ENCODE measurements around the gene MUC13.

DNA sequence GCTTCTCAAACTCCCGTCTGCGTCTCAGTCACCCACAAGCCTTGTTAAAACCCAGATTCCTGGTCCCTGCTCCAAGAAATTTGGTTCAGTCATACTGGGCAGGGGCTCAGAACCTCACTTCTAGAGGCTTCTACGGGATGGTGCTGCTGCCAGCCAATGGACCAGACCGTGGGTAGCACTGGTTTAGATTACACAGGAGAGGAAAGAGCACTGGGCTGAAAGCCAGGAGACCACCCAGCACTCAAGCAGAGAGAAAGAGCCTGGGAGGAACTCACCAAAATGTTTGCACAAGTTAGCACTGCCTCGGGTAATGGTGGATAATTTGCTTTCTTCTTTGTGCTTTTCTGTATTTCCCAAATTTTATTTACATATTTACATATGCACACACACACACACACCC, 46.9 kb upstream of the MUC13 start:
- TF ChIP-seq, protein P1, sequence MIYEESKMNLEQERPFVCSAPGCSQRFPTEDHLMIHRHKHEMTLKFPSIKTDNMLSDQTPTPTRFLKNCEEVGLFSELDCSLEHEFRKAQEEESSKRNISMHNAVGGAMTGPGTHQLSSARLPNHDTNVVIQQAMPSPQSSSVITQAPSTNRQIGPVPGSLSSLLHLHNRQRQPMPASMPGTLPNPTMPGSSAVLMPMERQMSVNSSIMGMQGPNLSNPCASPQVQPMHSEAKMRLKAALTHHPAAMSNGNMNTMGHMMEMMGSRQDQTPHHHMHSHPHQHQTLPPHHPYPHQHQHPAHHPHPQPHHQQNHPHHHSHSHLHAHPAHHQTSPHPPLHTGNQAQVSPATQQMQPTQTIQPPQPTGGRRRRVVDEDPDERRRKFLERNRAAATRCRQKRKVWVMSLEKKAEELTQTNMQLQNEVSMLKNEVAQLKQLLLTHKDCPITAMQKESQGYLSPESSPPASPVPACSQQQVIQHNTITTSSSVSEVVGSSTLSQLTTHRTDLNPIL (CRISPR knock-in tag; IDR thresholded peaks at IDR 0.05; ENCODE audit: low read depth), result no peak
- TF ChIP-seq TOX (CRISPR knock-in tag; IDR thresholded peaks at IDR 0.05; ENCODE audit: borderline replicate concordance), result no peak
- TF ChIP-seq ZNF565 (CRISPR knock-in tag; conservative IDR thresholded peaks at IDR 0.05; ENCODE audit: low read depth), result no peak
- TF ChIP-seq, protein P2, sequence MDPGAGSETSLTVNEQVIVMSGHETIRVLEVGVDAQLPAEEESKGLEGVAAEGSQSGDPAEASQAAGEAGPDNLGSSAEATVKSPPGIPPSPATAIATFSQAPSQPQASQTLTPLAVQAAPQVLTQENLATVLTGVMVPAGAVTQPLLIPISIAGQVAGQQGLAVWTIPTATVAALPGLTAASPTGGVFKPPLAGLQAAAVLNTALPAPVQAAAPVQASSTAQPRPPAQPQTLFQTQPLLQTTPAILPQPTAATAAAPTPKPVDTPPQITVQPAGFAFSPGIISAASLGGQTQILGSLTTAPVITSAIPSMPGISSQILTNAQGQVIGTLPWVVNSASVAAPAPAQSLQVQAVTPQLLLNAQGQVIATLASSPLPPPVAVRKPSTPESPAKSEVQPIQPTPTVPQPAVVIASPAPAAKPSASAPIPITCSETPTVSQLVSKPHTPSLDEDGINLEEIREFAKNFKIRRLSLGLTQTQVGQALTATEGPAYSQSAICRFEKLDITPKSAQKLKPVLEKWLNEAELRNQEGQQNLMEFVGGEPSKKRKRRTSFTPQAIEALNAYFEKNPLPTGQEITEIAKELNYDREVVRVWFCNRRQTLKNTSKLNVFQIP (CRISPR knock-in tag; IDR thresholded peaks at IDR 0.05; ENCODE audit: borderline replicate concordance, low read depth), result no peak
- TF ChIP-seq ZFP30 (CRISPR knock-in tag; IDR thresholded peaks at IDR 0.05), result no peak
- TF ChIP-seq SNAI2 (CRISPR knock-in tag; IDR thresholded peaks at IDR 0.05), result no peak
- no peak for TF ChIP-seq ESRRG (CRISPR knock-in tag; IDR thresholded peaks at IDR 0.05)
- no peak for TF ChIP-seq CSDC2 (CRISPR knock-in tag; IDR thresholded peaks at IDR 0.05)
- TF ChIP-seq, protein P3, sequence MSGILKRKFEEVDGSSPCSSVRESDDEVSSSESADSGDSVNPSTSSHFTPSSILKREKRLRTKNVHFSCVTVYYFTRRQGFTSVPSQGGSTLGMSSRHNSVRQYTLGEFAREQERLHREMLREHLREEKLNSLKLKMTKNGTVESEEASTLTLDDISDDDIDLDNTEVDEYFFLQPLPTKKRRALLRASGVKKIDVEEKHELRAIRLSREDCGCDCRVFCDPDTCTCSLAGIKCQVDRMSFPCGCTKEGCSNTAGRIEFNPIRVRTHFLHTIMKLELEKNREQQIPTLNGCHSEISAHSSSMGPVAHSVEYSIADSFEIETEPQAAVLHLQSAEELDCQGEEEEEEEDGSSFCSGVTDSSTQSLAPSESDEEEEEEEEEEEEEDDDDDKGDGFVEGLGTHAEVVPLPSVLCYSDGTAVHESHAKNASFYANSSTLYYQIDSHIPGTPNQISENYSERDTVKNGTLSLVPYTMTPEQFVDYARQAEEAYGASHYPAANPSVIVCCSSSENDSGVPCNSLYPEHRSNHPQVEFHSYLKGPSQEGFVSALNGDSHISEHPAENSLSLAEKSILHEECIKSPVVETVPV (CRISPR knock-in tag; IDR thresholded peaks at IDR 0.05), result no peak
- no peak for TF ChIP-seq ZNF8 (CRISPR knock-in tag; IDR thresholded peaks at IDR 0.05)
- TF ChIP-seq ZC3H10 (CRISPR knock-in tag; IDR thresholded peaks at IDR 0.05), result no peak
- TF ChIP-seq RARB (CRISPR knock-in tag; IDR thresholded peaks at IDR 0.05), result no peak
